ENCODE data around the gene NCKAP5. TPM values are rescaled to one million over a fixed set of nuclear protein-coding genes. Genes with fewer than 3 reads are reported as not detected.

The NCKAP5 gene
- total and polyA plus RNA-seq, 2 of the 8 experiments (the other 6 are each of a cell fraction or from before 2014, with no cell fraction given), result 0.27 to 0.86 TPM

- Histone ChIP-seq H3K79me1 (ENCODE audit: low read depth, low read length) (no peaks in the 10 kb centered on the region), H3K56ac (replicated peaks; ENCODE audit: insufficient read length, low read depth, low read length) (no peak overlapping the region), H3K23ac (ENCODE audit: insufficient read length) (no peak overlapping the region), H3K4me2 (ENCODE audit: insufficient read depth in 1 of 2, low read depth in 2 of 2, low read length in 2 of 2) (no peak overlapping the region), H2BK15ac (ENCODE audit: low read length) (no peak overlapping the region), H4K91ac (replicated peaks; ENCODE audit: insufficient read length, low read length) (no peak overlapping the region), H3K4me3 (ENCODE audit: extremely low read depth in 1 of 4, insufficient read depth in 2 of 4, low read depth in 3 of 4, low read length in 4 of 4) (no peak overlapping the region), H3K18ac (ENCODE audit: extremely low read depth, low read length) (no peak overlapping the region), H2BK120ac (replicated peaks; ENCODE audit: low read depth, low read length) (no peak overlapping the region), H2BK12ac (ENCODE audit: low read depth, low read length) (no peak overlapping the region), H3K27ac (ENCODE audit: low read depth, low read length) (no peak overlapping the region), H3K23me2 (ENCODE audit: low read depth, low read length) (no peaks in the 10 kb centered on the region), H3K36me3 (ENCODE audit: control insufficient read depth in 2 of 4, insufficient read depth in 4 of 4, low read length in 3 of 4) (no peaks in the 10 kb centered on the region), H2BK5ac (ENCODE audit: low read depth, low read length) (no peak overlapping the region), H4K8ac (ENCODE audit: extremely low read depth, insufficient read depth, low read length) (no peak overlapping the region), H3K14ac (ENCODE audit: insufficient read length) (no peak overlapping the region), H3K4ac (replicated peaks; ENCODE audit: insufficient read length, low read depth, low read length) (no peak overlapping the region), H4K5ac (ENCODE audit: insufficient read length, low read depth, low read length) (no peak overlapping the region), H4K20me1 (replicated peaks in 1 of 2; ENCODE audit: control insufficient read depth in 1 of 2, insufficient read depth in 2 of 2, low read length in 2 of 2) (no peaks in the 10 kb centered on the region), H2AFZ (ENCODE audit: low read length) (no peak overlapping the region), H3K4me1 (replicated peaks in 1 of 4; ENCODE audit: control insufficient read depth in 3 of 4, insufficient read depth in 4 of 4, low read length in 3 of 4) (no peaks in the 10 kb centered on the region), H2AK5ac (ENCODE audit: low read depth, low read length) (no peak overlapping the region), H3K9ac (replicated peaks in 1 of 4; ENCODE audit: extremely low read depth in 1 of 4, low read depth in 3 of 4, low read length in 3 of 4) (no peak overlapping the region), H3K27me3 (replicated peaks in 1 of 4; ENCODE audit: control insufficient read depth in 3 of 4, extremely low read depth in 1 of 4, insufficient read depth in 3 of 4, low read length in 3 of 4) (no peaks in the 10 kb centered on the region), H2BK20ac (ENCODE audit: low read length) (no peak overlapping the region), H3K79me2 (ENCODE audit: control insufficient read depth in 1 of 2, insufficient read depth in 2 of 2, low read length in 2 of 2) (no peaks in the 10 kb centered on the region), H3K9me3 (ENCODE audit: insufficient read depth in 2 of 2, low read depth in 1 of 2, low read length in 1 of 2) (no peaks in the 10 kb centered on the region)
- TF ChIP-seq E2F6 (IDR thresholded peaks at IDR 0.05) (no peak), HDAC6 (IDR thresholded peaks at IDR 0.05; ENCODE audit: low read depth, low read length) (no peak), SP1 (IDR thresholded peaks at IDR 0.05; ENCODE audit: low read depth, low read length) (no peak), KDM4A (IDR thresholded peaks at IDR 0.05; ENCODE audit: low read depth, low read length, severe bottlenecking) (no peak), EZH2 (IDR thresholded peaks at IDR 0.05; ENCODE audit: low read depth, low read length, severe bottlenecking) (no peak)
- DNase-seq (ENCODE audit: low read depth in 1 of 2, low spot score in 2 of 2), result no peak
- FAIRE-seq, result no peak
- ChIA-PET CTCF (ENCODE audit: partially characterized antibody) (interaction anchor here (0.7 to 1.8 kb wide), 3 partner anchors 11 to 273 kb away, joined by 3 to 4 read pairs (median 3); no protein-coding TSS in a partner anchor), POLR2A (ENCODE audit: partially characterized antibody) (no interaction called here)
- 88% methylated on average over 6 of the region's 6 CpGs; no CpG with 5 or more reads in 1 of the 2 experiments for WGBS, 2 experiments (ENCODE audit: extremely low coverage in 1 of 2, insufficient coverage in 1 of 2, insufficient read length in 1 of 2, insufficient replicate concordance in 2 of 2, low coverage in 1 of 2, low lambda C conversion rate in 2 of 2, missing lambda C conversion rate in 1 of 2)
These were observed 555.2 kb downstream of the NCKAP5 start for GRCh38 chr2:133012847-133013734.
